IPS-NIHi7 (cell line): ENCODE results near the gene MBOAT7.
"Not testable (repeated sequence)": the region's sequence is repeated elsewhere in the genome, so short reads cannot be mapped to it uniquely, and the experiment has no call there.

Experiments used
- DNase-seq: peaks from one replicate; pipeline ENCODE4 v3.0.0; 2012; ENCODE audit warnings: mixed read lengths; ENCODE audit errors: extremely low spot score

MBOAT7 gene

GRCh38 chr19:54209058-54209810 lies 19.9 kb upstream of the MBOAT7 start:
- peak; percentile 18 for DNase-seq

- DNase-seq = no peak
Measured at GRCh38 chr19:54208784-54209057, 19.3 kb upstream of the MBOAT7 start.

- DNase-seq = peak; percentile 25
Measured at GRCh38 chr19:54207983-54208783, 18.8 kb upstream of the MBOAT7 start.

GRCh38 chr19:54207676-54207982 lies 18.2 kb upstream of the MBOAT7 start:
- DNase-seq = no peak

- not testable (repeated sequence) for DNase-seq
Measured at GRCh38 chr19:54207193-54207592, 17.8 kb upstream of the MBOAT7 start.

- DNase-seq = no peak
Measured at GRCh38 chr19:54206831-54207177, 17.4 kb upstream of the MBOAT7 start.

GRCh38 chr19:54206030-54206830 lies 16.9 kb upstream of the MBOAT7 start:
- DNase-seq = no peak

GRCh38 chr19:54204767-54205468 lies 15.5 kb upstream of the MBOAT7 start:
- DNase-seq = no peak

GRCh38 chr19:54203151-54203611 lies 13.8 kb upstream of the MBOAT7 start:
- DNase-seq = no peak

- no peak for DNase-seq
Measured at GRCh38 chr19:54201980-54202379, 12.6 kb upstream of the MBOAT7 start.

- DNase-seq = no peak
Measured at GRCh38 chr19:54201172-54201701, 11.9 kb upstream of the MBOAT7 start.

GRCh38 chr19:54199401-54199800 lies 10.0 kb upstream of the MBOAT7 start:
- DNase-seq = no peak

GRCh38 chr19:54197121-54197520 lies 7.7 kb upstream of the MBOAT7 start:
- no peak for DNase-seq

GRCh38 chr19:54196536-54196935 lies 7.2 kb upstream of the MBOAT7 start:
- no peak for DNase-seq

- not testable (repeated sequence) for DNase-seq
Measured at GRCh38 chr19:54194463-54194862, 5.1 kb upstream of the MBOAT7 start.

- no peak for DNase-seq
Measured at GRCh38 chr19:54193011-54193410, 3.6 kb upstream of the MBOAT7 start.

GRCh38 chr19:54191811-54192453 lies 2.6 kb upstream of the MBOAT7 start:
- DNase-seq = no peak

GRCh38 chr19:54191011-54191810 lies 1.8 kb upstream of the MBOAT7 start, which contains the start of gene TSEN34:
Gene TSEN34 (plus strand): TSS chr19:54191308. CDS start chr19:54191365, 57 bp downstream.
- DNase-seq = peak; percentile 61

GRCh38 chr19:54190503-54191010 lies 1.2 kb upstream of the MBOAT7 start:
- peak; percentile 76 for DNase-seq
